Ecto neural progenitor cell (in vitro differentiated cells): Measurements from ENCODE around the gene FAN1.

Experiments
- DNase-seq: peaks from one replicate; pipeline ENCODE4 v3.0.0-alpha.2; 2018; ENCODE audit warnings: low spot score

FAN1 gene

DNA sequence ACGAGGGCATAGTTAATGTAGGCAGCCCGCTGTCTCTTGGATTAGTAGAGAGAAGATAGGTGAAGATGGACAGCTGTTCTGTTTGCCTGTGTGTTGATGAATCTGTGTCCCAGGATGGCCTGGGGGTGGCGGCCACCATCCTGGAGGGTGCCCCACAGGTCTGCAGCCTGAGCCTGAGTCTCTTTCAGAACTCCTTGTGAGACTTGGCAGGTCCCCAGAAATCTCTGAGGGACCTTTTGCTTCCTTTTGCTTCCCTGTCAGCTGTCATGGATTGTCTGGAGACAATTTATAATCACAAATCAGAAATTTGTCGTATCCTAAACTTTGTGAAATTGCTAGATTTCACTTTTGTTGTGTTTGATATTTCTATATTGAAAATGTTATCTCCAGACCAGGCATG lies 17.4 kb downstream of the FAN1 start:
- DNase-seq = no peak

DNA sequence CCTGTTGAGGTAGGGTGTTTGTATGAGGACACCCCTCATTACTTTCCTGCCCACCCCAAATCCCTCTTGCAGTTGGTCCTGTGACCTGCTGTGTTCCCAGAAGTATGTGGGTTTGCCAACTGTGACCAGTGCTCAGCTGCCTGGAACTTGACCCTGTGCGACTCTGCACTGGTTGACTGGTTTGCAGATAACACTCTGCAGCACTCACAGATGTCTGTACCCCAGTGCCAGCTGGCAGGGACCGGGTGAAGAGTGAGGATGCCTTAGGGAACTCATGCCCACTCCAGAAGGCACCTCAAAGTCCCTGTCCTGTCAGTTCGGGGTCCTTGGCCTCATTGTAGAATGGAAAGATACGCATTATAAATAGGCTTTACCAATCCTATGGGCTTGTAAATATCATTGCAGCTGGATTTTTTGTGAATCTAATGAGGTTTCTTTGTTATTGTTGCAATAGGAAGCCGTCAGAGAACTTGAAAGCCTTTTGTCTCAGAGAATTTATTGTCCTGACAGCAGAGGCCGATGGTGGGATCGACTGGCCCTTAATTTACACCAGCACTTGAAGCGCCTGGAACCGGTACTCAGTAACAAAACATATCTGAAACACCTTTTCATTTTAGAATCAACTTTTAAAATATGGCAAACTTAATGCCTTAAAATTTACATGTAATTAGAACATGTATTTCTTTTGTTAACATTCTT lies 18.2 kb downstream of the FAN1 start:
- DNase-seq = no peak

DNA sequence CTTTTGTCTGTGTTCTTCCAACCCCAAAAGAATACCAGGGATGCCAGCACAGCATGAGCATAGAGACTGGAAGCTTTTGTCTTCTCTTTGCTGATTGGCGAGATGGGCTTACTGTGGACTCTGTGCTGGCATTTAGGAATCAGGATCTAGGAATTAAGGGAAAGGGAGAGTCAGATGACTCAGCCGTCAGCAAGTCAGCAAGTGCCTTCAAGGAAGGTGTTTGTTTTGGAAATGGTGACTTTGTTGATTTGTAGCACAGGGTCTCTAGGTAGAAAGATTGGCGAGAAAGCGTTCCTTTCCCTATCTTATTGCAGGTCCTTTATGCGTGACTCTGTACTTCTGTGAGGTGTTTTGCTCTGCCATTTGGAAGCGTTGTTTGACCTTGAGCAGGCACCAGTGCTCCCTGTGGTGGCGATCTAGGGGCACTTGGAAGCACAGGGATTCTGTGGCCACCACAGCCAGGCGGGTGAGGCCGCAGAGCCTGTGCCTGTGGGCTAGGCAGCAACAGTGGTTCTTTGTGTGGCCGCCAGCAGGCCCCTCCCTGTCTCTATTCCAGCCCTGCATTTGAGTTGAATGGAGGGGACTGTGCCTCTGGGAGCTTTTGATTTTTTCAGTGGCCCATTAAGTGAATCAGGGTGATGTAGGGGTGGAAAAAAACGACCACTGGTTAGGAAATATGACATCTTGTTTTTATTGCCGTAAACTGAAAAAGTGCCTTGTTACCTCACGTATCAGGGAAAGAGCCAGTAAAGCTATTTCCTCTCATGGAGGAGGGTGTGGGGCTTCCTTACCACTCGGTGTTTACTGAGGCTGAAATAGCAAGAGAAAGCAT lies 19.0 kb downstream of the FAN1 start:
- peak; percentile 61 for DNase-seq

DNA sequence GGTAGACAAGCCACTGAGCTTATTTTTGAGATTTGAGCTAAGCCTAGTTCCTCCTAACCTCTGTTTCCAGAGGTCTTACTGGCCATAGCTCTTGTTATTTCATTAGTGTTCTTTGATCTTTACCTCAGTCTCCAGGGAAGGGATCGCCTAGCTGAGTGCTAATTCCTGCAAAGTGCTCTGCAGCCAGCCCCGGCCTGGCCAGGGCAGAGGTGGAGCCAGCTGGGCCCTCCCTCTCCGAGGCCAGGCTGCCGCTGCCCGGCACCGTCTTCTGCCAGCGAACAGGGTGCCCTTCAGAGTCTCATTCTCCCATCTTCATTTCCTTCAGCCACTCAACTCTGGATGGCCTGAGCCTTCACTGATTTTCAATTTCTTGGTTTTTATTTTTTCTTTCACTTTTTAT lies 19.7 kb downstream of the FAN1 start:
- DNase-seq = no peak

DNA sequence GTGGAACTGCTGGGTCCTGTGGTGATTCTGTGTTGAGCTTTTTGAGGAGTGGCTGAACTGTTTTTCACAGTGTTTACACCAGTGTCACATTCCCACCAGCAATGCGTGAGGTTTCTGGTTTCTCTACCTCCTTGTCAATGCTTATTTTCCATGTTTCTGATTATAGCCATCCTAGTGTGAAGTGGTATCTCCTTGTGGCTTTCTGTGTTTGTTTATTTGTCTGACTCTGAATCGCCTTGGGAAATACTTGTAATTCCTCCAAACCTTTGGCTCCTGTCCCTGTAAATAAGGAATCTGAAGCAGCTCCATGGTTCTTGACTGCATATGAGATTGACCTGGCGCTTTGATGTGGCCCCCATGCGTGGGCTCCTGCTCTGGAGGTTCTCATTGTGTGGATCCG lies 20.6 kb downstream of the FAN1 start:
- no peak for DNase-seq

DNA sequence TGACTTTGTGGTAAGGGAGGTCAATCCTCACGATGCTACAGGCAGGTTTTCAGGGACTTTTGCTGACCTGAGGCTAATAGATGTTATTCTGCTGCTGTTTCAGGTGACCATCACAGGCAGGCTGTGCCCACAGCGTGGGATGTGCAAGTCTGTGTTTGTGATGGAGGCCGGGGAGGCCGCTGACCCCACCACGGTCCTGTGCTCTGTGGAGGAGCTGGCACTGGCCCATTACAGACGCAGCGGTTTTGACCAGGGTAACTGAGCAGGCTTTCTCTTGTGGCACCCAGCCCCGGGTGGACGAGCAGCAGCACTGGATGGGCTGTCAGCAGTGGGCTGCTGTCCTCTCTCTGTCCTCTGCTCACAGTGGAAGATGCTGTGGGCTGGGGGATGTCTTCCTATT lies 22.0 kb downstream of the FAN1 start:
- no peak for DNase-seq

DNA sequence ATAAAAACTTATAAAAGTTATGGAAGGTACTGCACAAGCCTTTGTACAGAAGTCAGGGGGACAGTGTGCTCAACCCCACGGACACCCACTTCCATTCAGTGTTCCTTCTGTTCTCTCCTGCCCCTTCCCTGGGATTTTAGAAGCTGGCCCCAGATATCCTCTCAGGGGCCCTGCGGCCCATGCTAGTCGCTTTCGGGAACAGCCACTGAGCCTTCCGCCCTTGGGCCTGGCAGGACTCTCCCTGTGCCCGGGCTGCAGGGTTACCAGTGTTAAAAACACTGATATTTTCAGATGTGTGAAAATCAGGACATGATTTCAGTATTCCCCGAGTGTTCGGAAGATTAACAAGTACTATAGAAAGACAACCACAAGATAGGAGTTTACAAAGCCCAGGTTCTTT lies 22.4 kb downstream of the FAN1 start:
- no peak for DNase-seq

DNA sequence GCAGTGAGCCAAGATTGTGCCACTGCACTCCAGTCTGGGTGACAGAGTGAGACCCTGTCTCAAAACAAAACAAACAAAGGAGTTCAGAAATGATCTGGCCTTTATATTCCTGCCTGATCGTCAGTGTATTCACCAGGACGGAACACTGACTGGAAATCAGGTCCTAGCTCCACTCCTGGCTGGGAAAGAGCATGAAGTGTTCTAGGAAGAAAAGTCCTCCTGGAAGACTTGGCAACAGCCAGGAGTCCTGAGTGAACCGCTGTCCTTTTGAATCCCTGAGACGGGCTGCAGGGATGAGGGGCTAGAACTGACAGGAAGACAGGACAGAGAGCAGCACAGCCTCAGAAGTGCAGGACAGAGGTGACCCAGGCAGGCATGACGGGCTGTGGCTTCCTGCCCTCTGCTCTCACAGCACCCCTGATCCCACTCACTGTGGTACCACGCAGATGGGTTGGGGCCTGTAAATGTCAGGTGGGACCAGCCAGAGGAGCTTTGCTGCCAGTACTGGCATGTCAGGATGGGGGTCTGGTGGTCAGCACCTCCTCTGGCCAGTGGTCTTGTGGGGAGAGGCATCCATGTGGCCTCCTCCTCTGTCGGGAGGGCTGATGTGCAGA lies 23.5 kb downstream of the FAN1 start:
- no peak for DNase-seq

DNA sequence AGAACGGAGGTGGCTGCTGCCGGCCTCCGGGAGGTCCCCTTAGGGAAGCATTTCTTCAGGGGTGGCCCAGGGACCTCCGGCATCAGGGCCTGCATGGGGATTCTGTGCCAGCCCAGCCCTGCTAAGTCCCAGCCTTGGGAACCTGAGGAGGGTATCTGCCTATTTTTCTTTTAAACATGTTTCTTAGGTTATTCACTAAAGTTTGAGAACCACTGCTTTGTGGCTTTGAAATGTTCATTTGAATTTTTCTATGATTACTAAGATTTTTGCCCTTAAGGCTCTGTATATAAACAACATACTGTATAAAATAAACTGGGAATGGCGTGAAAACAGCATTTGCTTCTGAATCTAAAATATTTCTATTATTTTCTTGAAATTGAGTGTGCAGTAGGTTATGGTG lies 24.4 kb downstream of the FAN1 start:
- DNase-seq = no peak

DNA sequence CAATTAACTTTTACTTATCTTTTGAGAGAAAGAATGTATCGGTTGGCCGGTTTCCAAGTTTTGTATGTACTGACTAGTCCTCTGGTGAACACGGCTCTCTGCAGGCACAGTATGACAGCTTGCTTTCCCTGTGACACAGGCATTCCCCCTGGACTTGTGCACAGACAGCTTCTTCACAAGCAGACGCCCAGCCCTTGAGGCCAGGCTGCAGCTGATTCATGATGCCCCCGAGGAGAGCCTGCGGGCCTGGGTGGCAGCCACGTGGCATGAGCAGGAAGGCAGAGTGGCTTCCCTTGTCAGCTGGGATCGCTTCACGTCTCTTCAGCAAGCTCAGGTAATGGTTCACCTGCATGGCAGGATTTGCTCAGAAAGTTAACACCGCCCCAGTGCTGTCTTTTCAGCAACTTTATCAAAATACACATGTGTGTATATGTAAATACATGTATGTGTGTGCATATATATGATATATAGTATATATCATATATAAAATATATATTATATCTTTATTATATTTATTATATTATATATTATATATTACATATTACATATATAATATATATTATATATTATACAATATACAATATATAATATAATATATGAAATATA lies 25.5 kb downstream of the FAN1 start:
- no peak for DNase-seq

DNA sequence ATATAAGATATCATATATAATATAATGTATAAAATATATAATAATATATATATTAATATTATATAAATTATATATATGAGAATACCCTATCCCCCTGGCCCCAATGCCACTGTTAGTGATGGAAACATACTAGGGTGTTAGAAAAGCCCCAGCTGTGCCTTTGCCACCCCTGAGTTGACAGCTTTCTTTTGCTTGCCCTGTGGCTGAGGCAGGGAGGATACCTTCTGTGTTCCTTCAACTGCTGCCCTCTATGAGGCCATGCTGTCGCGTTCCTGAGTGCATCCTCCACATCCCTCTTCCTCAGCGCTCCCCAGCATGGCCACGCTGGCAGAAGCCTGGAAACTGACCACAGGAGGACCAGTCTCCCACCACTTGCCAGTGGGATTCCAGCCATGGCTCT lies 26.3 kb downstream of the FAN1 start:
- DNase-seq = no peak

DNA sequence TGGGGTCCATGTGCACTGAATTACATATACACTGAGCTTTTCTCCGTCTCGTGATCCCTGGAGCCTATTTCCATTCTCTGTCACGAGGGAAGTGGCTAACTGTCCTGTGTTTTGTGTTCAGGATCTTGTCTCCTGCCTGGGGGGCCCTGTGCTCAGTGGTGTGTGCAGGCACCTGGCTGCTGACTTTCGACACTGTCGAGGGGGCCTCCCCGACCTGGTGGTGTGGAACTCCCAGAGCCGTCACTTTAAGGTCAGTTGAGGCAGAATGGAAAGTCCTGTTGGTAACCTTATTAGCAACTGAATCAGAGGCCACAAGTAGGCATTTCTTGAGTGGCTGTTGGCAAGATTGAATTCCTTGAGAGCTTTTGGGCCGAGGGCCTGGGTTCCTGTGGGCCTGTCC lies 26.7 kb downstream of the FAN1 start:
- DNase-seq = no peak

DNA sequence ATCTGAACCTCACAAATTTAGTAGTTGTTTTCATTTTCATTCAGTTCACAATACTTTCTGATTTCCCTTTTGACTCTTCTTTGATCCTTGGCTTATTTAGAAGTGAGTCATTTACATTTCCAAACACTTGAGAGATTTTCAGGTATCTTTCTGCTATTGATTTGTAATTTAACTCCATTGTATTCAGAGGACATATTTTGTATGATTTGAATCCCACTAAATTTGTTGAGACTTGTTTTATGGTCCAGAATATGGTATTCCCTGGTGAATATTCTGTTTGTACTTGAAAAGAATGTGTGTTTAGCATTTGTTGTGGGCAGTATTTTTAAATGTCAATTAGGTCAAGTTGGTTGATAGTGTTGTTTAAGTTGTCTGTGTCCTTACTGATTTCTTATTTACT lies 29.6 kb downstream of the FAN1 start:
- DNase-seq = no peak

DNA sequence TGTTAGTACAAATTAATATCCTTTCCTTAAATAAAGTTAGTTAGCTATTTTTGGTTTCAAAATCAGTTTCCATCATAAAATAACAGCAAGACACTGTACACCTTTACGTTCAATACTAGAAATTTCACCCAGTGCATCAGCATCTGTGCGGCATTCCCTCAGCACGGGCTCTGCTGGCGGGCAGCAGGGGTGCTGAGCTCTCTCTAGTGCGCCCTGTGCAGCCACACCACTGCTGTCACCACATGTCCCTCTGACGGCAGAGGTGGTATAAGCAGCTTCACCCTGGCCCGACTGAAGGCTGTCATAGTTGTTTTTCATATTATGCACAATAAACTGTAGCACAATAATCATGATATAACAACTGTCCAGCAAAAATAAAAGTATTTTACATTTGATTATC lies 35.4 kb downstream of the FAN1 start:
- no peak for DNase-seq

DNA sequence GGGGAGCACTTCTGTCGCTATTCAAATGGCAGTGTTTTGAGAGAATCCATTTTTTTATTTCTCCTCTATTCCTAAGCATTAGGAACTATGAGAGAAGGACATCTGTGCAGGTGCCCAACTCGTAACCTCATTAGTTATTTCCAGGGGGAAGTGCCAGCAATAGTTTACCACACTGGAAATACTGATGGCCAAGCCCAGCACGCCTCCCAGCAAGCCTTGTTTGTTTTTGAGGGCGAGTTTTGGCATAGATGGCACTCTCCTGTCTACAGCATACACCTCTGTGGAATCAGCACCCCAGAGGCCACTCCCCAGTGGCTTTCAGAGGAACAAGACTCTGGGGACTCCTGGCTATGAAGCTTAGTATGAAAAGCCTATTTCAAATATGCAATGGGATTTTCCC lies 36.6 kb downstream of the FAN1 start:
- DNase-seq = no peak

DNA sequence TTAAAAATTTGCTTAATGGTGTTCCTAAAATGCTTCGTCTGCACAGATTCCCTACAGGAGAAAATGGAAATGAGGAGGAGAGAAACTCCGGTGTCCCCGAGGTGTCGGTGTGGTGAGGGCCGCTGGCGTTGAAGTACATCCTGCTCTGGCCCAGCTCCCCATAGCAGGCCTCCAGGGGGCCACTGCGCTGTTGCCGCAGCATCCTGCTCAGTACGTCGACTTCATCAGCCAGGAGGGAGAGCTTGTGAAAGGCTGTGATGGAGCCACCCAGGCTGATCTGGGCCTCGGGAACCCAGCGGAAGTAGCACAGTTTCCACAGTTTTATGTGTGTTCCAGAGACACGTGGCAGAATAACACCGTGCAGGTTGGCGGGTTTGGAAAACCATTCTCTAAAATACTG lies 37.8 kb downstream of the FAN1 start:
- DNase-seq = no peak

DNA sequence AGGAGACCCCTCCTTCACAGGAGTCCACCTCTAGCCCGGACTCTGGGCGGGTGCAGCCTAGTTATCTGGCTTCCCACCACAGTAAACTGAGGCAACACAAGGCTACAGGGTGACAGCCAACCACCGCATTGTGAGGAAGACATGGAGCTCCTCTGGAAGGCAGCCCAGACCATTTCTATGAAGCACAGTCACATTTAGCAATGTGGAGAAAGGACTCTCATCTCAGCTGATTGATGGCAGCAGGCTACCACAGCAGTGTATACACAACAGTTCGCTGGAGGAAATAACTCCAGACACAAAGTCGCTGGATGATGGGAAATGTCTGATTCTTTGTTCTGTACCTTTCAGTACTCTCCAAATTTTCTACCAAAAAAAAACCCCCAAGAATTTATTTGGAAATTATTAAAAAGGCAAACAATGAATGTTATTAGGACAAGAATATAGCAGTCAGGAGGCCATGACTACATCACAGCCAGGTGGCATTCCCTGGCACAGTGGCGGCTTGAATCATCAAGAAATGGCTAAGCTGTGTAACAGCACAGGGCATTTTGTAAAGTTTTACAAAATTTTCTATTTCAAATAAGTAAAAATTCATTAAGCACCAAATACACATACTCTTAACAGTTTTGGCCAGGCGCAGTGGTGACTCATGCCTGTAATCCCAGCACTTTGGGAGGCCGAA lies 40.1 kb downstream of the FAN1 start:
- no peak for DNase-seq

DNA sequence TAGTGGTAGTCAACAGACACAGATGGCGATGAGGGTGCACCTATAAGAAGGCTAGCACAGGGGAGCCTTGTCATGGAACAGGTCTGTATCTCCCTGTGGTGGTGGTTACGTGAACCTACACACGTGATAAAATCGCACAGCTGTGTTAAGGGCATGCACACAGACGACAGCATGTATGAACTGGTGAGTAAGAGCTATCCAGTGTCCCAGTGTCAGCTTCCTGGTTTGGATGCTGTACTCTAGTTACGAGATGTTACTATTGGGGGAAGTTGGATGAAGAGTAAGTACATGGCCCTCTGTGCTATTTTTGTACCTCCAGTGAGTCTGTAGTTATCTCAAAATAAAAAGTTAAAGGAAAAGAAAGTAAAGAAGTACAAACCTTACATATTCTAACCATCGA lies 49.5 kb downstream of the FAN1 start:
- DNase-seq = no peak

DNA sequence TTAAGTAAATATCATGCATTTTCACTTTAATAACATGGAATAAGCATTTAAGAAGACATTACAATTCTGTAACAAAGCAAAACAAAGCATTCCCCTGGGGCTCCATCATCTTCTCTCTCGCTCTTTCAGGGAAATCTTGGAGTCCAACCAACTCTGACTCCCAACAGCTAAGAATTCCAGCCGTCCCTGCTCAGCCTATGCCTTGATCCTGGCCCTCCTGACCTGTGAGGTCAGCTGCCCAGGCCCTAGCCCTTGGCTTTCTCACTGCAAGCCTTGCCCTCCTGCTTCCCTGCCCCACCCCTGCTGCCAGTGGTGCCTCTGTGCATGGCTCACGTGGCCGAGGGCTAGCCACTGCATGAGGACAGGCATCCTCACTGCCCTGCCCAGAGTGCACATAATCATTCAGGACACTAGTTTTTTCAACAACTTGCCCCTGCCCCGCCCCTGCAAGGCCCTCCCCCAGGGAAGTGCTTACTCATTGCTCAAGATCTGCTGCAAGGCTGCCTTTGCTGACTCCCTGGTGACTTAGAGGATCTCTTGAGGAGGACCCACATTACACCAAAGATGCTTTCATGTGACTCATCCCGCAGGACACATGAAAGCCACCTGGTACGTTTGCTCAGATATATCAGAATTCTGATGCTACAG lies 50.1 kb downstream of the FAN1 start:
- DNase-seq = no peak

DNA sequence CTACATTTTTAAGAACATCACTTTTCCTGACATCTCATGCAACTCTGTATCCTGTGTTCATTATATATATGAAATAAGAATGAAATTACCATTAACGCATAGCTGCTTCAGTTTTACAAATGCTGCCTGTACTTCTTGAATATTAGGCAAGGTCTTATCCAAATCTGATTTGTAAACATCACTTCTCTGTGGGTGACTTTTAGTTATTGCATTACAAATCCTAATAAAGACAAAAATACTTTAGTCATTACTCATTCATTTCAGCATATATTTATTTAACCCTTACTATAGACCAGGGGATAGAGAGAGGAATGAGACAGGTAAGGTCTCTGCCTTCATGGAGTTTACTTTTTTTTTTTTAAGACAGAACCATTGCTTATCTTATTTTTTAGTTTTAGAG lies 51.0 kb downstream of the FAN1 start:
- DNase-seq = no peak

DNA sequence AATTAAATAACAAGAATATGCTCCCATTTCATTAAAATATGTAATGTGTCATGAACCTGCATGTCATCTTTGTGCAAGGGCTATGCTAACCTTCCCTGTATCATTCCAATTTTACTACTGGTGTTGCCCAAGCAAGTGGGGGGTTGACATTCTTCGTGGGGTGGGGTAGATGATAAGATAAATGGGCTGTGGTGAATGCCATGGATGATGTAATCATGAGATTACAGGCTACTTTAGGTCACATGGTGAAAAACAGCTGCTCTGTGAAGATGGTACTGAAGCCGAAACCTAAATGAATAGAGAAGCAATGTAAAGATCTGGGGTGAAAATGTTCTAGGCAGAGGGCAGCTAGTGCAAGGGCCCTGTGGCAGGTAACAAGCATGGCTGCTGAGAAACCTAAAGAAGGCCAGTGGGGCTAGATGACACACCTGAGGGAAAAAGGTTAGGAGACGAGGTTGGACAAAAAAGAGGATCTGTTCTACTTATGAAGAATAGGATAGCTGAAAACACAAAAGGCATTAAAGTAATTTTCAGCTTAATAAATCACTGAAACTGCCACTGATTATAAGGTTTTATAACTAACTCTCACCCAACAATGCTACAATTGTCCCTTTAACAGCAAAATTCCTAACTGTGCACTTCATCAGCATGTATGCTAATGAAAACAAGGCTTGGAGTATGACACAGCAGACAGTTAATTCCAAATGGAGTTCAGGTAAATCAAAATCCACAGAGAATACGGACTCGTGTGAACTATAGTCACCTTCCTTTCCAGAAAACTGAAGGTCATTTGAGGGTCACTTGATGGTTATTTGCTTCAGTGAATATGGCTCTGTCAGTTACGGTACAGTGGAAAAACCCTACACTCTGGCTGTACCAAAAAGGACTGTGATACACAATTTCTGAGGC lies 52.8 kb downstream of the FAN1 start:
- DNase-seq = no peak
